Measurements from ENCODE around the gene SLC26A4.
"Not testable (repeated sequence)": the region's sequence is repeated elsewhere in the genome, so short reads cannot be mapped to it uniquely, and the experiment has no call there.

Gene SLC26A4

GRCh38 chr7:107630342-107630741 lies 30.3 kb upstream of the SLC26A4 start:
- Histone ChIP-seq H3K36me3 (ENCODE audit: insufficient read depth, low read length) (0 out of 2 replicates have a peak, but pooled peaks cover 3% of the 10 kb centered on the region), H3K27me3 (ENCODE audit: insufficient read depth, low read length, poor library complexity) (no peaks in the 10 kb centered on the region), H3K4me2 (ENCODE audit: insufficient read depth, low read length) (no peak overlapping the region), H4K20me1 (ENCODE audit: insufficient read depth, low read length) (no peaks in the 10 kb centered on the region), H3K79me2 (ENCODE audit: insufficient read depth, low read length) (no peaks in the 10 kb centered on the region), H3K9ac (ENCODE audit: low read depth, low read length) (no peak overlapping the region), H3K4me3 (ENCODE audit: low read depth in 1 of 2, low read length in 2 of 2) (no peak overlapping the region), H3K9me3 (ENCODE audit: insufficient read depth, low read length, severe bottlenecking) (no peaks in the 10 kb centered on the region), H3K27ac (ENCODE audit: low read length) (no peak overlapping the region), H3K4me1 (ENCODE audit: insufficient read depth, low read length) (peaks cover 17% of the 10 kb centered on the region), H2AFZ (ENCODE audit: low read depth, low read length) (no peak overlapping the region)
- ATAC-seq (ENCODE audit: insufficient read depth, low read depth) (no peak), DNase-seq (no peak)
- TF ChIP-seq EZH2 (IDR thresholded peaks at IDR 0.05; ENCODE audit: borderline replicate concordance, low read depth, low read length, severe bottlenecking) = no peak

- H3K4me2 ChIP-seq (ENCODE audit: insufficient read depth, low read length) = no peak overlapping the region
- DNase-seq (no peak), ATAC-seq (ENCODE audit: insufficient read depth, low read depth) (no peak)
- H3K9ac ChIP-seq (ENCODE audit: low read depth, low read length) = no peak overlapping the region
- no peaks in the 10 kb centered on the region for H3K9me3 ChIP-seq (ENCODE audit: insufficient read depth, low read length, severe bottlenecking)
- H4K20me1 ChIP-seq (ENCODE audit: insufficient read depth, low read length) = no peaks in the 10 kb centered on the region
- H3K79me2 ChIP-seq (ENCODE audit: insufficient read depth, low read length) = no peaks in the 10 kb centered on the region
- no peak overlapping the region for H3K4me3 ChIP-seq (ENCODE audit: low read depth in 1 of 2, low read length in 2 of 2)
- H3K4me1 ChIP-seq (ENCODE audit: insufficient read depth, low read length) = peaks cover 17% of the 10 kb centered on the region
- 0 out of 2 replicates have a peak, but pooled peaks cover 3% of the 10 kb centered on the region for H3K36me3 ChIP-seq (ENCODE audit: insufficient read depth, low read length)
- H3K27ac ChIP-seq (ENCODE audit: low read length) = no peak overlapping the region
- H3K27me3 ChIP-seq (ENCODE audit: insufficient read depth, low read length, poor library complexity) = no peaks in the 10 kb centered on the region
- TF ChIP-seq CTCF (IDR thresholded peaks at IDR 0.05; ENCODE audit: borderline replicate concordance, extremely low read depth, low read length, poor library complexity, severe bottlenecking) (no peak), EZH2 (IDR thresholded peaks at IDR 0.05; ENCODE audit: borderline replicate concordance, low read depth, low read length, severe bottlenecking) (no peak)
- no peak overlapping the region for H2AFZ ChIP-seq (ENCODE audit: low read depth, low read length)
These were observed 28.8 kb upstream of the SLC26A4 start for GRCh38 chr7:107631588-107632491.

- Histone ChIP-seq H3K79me2 (ENCODE audit: insufficient read depth, low read length) (no peaks in the 10 kb centered on the region), H3K27me3 (ENCODE audit: insufficient read depth, low read length, poor library complexity) (no peaks in the 10 kb centered on the region), H3K4me2 (ENCODE audit: insufficient read depth, low read length) (no peak overlapping the region), H3K9ac (ENCODE audit: low read depth, low read length) (no peak overlapping the region), H3K4me1 (ENCODE audit: insufficient read depth, low read length) (peaks cover 17% of the 10 kb centered on the region), H3K4me3 (ENCODE audit: low read depth in 1 of 2, low read length in 2 of 2) (no peak overlapping the region), H3K27ac (ENCODE audit: low read length) (no peak overlapping the region), H3K9me3 (ENCODE audit: insufficient read depth, low read length, severe bottlenecking) (no peaks in the 10 kb centered on the region), H4K20me1 (ENCODE audit: insufficient read depth, low read length) (no peaks in the 10 kb centered on the region), H3K36me3 (ENCODE audit: insufficient read depth, low read length) (0 out of 2 replicates have a peak, but pooled peaks cover 3% of the 10 kb centered on the region), H2AFZ (ENCODE audit: low read depth, low read length) (no peak overlapping the region)
- TF ChIP-seq EZH2 (IDR thresholded peaks at IDR 0.05; ENCODE audit: borderline replicate concordance, low read depth, low read length, severe bottlenecking) (no peak), CTCF (IDR thresholded peaks at IDR 0.05; ENCODE audit: borderline replicate concordance, extremely low read depth, low read length, poor library complexity, severe bottlenecking) (no peak)
- no peak for ATAC-seq (ENCODE audit: insufficient read depth, low read depth)
- DNase-seq = no peak
These were observed 28.1 kb upstream of the SLC26A4 start for GRCh38 chr7:107632492-107632865.

GRCh38 chr7:107638594-107638993 lies 22.0 kb upstream of the SLC26A4 start:
- Histone ChIP-seq H3K79me2 (ENCODE audit: insufficient read depth, low read length) (no peaks in the 10 kb centered on the region), H3K4me2 (ENCODE audit: insufficient read depth, low read length) (no peak overlapping the region), H3K4me1 (ENCODE audit: insufficient read depth, low read length) (peaks cover 4% of the 10 kb centered on the region; the same call in 1 of the 2 replicates), H3K9me3 (ENCODE audit: insufficient read depth, low read length, severe bottlenecking) (no peaks in the 10 kb centered on the region), H3K27ac (ENCODE audit: low read length) (no peak overlapping the region), H2AFZ (ENCODE audit: low read depth, low read length) (no peak overlapping the region), H4K20me1 (ENCODE audit: insufficient read depth, low read length) (no peaks in the 10 kb centered on the region), H3K4me3 (ENCODE audit: low read depth in 1 of 2, low read length in 2 of 2) (no peak overlapping the region), H3K27me3 (ENCODE audit: insufficient read depth, low read length, poor library complexity) (no peaks in the 10 kb centered on the region), H3K36me3 (ENCODE audit: insufficient read depth, low read length) (no peaks in the 10 kb centered on the region), H3K9ac (ENCODE audit: low read depth, low read length) (no peak overlapping the region)
- TF ChIP-seq CTCF (IDR thresholded peaks at IDR 0.05; ENCODE audit: borderline replicate concordance, extremely low read depth, low read length, poor library complexity, severe bottlenecking) (no peak), EZH2 (IDR thresholded peaks at IDR 0.05; ENCODE audit: borderline replicate concordance, low read depth, low read length, severe bottlenecking) (no peak)
- ATAC-seq (ENCODE audit: insufficient read depth, low read depth) (no peak; the same call in 2 of the 3 replicates), DNase-seq (no peak)

GRCh38 chr7:107639070-107639469 lies 21.6 kb upstream of the SLC26A4 start:
- not testable (repeated sequence) for H3K4me1 ChIP-seq (ENCODE audit: insufficient read depth, low read length); H3K79me2 ChIP-seq (ENCODE audit: insufficient read depth, low read length); H3K36me3 ChIP-seq (ENCODE audit: insufficient read depth, low read length); H3K27ac ChIP-seq (ENCODE audit: low read length); DNase-seq; H4K20me1 ChIP-seq (ENCODE audit: insufficient read depth, low read length); H3K27me3 ChIP-seq (ENCODE audit: insufficient read depth, low read length, poor library complexity); H3K4me2 ChIP-seq (ENCODE audit: insufficient read depth, low read length); ATAC-seq (ENCODE audit: insufficient read depth, low read depth); H3K9ac ChIP-seq (ENCODE audit: low read depth, low read length); H2AFZ ChIP-seq (ENCODE audit: low read depth, low read length); H3K9me3 ChIP-seq (ENCODE audit: insufficient read depth, low read length, severe bottlenecking); H3K4me3 ChIP-seq (ENCODE audit: low read depth in 1 of 2, low read length in 2 of 2)
